ENCODE data around the gene FKBP9. TPM values are rescaled to one million over a fixed set of nuclear protein-coding genes. Genes with fewer than 3 reads are reported as not detected.

FKBP9 gene
- total RNA-seq, 1 donor from 2014 or later = 62.9 TPM

Other genes with a start within 250 kb of the FKBP9 start
- 15.3 TPM for gene KBTBD2, start 65.7 kb upstream of the FKBP9 start, total RNA-seq
- 13.7 TPM for gene NT5C3A, start 105.3 kb downstream of the FKBP9 start, total RNA-seq
- 4.8 TPM for gene RP9, start 152.0 kb downstream of the FKBP9 start, total RNA-seq
- gene BBS9, start 172.1 kb downstream of the FKBP9 start, total RNA-seq = 8.8 TPM

Measured in esophagus mucosa (tissue), 1 donor.